ENCODE measurements around the gene VASP.

- TF ChIP-seq, protein P1, sequence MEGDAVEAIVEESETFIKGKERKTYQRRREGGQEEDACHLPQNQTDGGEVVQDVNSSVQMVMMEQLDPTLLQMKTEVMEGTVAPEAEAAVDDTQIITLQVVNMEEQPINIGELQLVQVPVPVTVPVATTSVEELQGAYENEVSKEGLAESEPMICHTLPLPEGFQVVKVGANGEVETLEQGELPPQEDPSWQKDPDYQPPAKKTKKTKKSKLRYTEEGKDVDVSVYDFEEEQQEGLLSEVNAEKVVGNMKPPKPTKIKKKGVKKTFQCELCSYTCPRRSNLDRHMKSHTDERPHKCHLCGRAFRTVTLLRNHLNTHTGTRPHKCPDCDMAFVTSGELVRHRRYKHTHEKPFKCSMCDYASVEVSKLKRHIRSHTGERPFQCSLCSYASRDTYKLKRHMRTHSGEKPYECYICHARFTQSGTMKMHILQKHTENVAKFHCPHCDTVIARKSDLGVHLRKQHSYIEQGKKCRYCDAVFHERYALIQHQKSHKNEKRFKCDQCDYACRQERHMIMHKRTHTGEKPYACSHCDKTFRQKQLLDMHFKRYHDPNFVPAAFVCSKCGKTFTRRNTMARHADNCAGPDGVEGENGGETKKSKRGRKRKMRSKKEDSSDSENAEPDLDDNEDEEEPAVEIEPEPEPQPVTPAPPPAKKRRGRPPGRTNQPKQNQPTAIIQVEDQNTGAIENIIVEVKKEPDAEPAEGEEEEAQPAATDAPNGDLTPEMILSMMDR (IDR thresholded peaks at IDR 0.05; ENCODE audit: low read depth, low read length), result no peak
- TF ChIP-seq EZH2phosphoT487 (IDR thresholded peaks at IDR 0.05; ENCODE audit: low read depth), result no peak
These were observed 44.0 kb upstream of the VASP start for GRCh38 chr19:45463241-45463640.

Measured in OCI-LY3 (cell line).